Forelimb muscle (tissue), 1 donor: ENCODE results near the gene OR1L1. TPM values are rescaled to one million over a fixed set of nuclear protein-coding genes. Genes with fewer than 3 reads are reported as not detected.

Source experiments
- DNase-seq: peaks from one replicate; pipeline ENCODE4 v3.0.0-alpha.2; 2013; ENCODE audit warnings: low read depth
- polyA plus RNA-seq: library from polyadenylated mRNA; unstranded; fragments of 120-200 nt; gene quantifications from one replicate; pipeline ENCODE4 v1.2.1, GENCODE V29; 2013; ENCODE audit not compliant: insufficient read length

Gene OR1L1, protein sequence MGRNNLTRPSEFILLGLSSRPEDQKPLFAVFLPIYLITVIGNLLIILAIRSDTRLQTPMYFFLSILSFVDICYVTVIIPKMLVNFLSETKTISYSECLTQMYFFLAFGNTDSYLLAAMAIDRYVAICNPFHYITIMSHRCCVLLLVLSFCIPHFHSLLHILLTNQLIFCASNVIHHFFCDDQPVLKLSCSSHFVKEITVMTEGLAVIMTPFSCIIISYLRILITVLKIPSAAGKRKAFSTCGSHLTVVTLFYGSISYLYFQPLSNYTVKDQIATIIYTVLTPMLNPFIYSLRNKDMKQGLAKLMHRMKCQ
- not detected for polyA plus RNA-seq

DNA sequence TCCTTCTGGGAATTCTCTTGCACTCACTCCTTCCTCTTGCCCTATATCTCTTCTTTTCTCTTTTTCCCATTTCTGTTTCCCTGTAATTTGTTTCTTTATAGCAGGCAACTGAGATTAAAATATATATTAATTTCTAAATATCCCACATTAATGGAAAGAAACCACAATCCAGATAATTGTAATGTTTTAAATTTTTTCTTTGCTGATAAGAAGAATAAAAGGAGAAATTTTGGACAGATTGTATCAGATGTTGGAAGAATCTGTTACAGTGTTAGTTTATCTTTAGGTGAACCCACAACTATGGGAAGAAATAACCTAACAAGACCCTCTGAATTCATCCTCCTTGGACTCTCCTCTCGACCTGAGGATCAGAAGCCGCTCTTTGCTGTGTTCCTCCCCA is at the start of gene OR1L1:
TSS of gene OR1L1 (plus strand) at position 301 of the 400 bp plus-strand sequence. CDS start at position 301, 0 bp downstream.
- DNase-seq: no peak

GRCh38 chr9:122614362-122614761 is 47.2 kb upstream of the OR1L1 start, which contains the start of gene OR1Q1:
Gene OR1Q1 (plus strand): TSS chr9:122614738. CDS start chr9:122614738, 0 bp downstream.
- no peak for DNase-seq

- DNase-seq: no peak
Observed at GRCh38 chr9:122619996-122620395, 41.5 kb upstream of the OR1L1 start.

DNA sequence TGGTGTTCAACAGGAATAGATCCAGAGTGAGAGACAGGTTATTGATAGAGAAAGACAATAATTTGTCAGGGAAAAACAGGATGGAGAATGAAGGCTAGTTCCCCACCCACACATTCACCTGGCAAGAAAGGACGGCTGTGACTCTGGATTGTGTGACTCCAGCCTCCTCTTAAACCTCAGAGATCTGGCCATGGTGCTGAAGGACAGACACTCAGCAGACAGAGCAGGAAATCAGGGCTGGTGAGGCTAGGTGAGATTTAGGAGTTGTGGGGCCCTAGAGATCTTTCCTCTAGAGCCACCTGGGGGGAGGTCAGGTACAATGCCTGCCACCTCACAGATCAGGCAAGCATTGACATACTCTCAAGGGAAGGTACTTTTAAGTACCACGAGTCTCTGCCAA is 19.3 kb upstream of the OR1L1 start:
- DNase-seq: no peak

DNA sequence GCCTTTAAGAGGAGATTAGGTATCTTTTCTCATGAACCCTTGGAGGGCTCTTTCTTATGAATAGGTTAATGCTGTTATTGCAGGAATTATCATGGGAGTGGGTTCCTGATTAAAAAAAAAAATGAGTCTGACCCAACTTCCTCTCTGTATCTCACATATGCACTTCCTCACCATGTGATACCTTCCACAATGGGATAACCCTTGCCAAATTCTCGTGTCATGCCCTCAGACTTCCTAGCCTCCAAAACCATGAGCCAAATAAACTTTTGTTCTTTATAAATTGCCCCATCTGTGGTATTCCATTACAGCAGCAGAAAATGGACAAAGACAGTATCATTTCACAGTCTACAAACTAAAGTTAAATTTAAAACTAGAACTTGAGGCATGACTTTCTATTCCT is 5.1 kb upstream of the OR1L1 start:
- no peak for DNase-seq

GRCh38 chr9:122657527-122657926 is 4.0 kb upstream of the OR1L1 start, which contains the start of gene OR1B1:
Gene OR1B1 (minus strand): TSS chr9:122657627.
- DNase-seq: no peak

- no peak for DNase-seq
Observed at GRCh38 chr9:122672481-122672880, 11.0 kb downstream of the OR1L1 start.

DNA sequence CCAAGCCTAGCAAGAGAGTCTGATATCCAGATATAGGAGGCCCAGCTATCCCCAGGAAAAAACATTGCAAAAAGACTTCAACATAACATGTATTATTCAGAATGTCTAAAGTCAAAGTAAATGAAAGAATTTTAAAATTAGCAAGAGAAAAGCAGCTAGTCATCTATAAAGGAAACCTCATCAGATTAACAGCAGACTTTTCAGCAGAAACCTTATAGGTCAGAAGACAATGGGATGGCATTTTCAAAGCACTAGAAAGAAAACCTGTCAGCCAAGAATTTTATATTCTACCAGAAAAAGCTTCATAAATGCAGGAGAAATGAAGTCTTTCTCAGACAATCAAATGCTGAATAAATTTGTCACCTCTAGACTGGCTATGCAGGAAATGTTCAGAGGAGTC is 23.3 kb downstream of the OR1L1 start:
- no peak for DNase-seq

DNA sequence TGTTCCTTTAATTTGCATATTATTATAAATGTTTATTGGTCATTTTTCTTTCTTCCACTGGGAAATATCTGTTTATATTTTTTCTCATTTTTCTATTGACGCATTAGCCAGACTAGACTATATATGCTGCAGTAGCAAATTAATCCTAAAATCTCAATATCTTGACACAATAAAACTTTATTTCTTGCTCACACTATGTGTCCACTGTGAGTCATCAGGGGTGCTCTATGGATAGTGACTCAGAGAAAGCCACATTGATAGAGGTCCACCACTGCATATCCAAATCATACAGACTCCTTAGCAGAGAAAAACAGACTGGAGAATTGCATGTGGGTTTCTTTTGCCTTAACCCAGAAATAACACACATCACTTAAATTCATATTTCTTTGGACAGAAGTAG is 34.2 kb downstream of the OR1L1 start:
- DNase-seq: no peak

Other genes starting within 250 kb of the OR1L1 start
- gene OR1J1, start 183.8 kb upstream of the OR1L1 start, polyA plus RNA-seq: not detected
- gene OR1J2, start 150.9 kb upstream of the OR1L1 start, polyA plus RNA-seq: not detected
- not detected for gene OR1J4, start 142.6 kb upstream of the OR1L1 start, polyA plus RNA-seq
- not detected for gene OR1N1, start 134.4 kb upstream of the OR1L1 start, polyA plus RNA-seq
- not detected for gene OR1N2, start 108.6 kb upstream of the OR1L1 start, polyA plus RNA-seq
- 0.15 TPM for gene OR1L8, start 78.3 kb upstream of the OR1L1 start, polyA plus RNA-seq
- gene OR1Q1, start 47.0 kb upstream of the OR1L1 start, polyA plus RNA-seq: not detected
- not detected for gene OR1B1, start 4.1 kb upstream of the OR1L1 start, polyA plus RNA-seq
- gene OR1L3, start 13.4 kb downstream of the OR1L1 start, polyA plus RNA-seq: not detected
- not detected for gene OR1L4, start 62.3 kb downstream of the OR1L1 start, polyA plus RNA-seq
- gene OR1L6, start 80.6 kb downstream of the OR1L1 start, polyA plus RNA-seq: not detected
- gene OR5C1, start 127.2 kb downstream of the OR1L1 start, polyA plus RNA-seq: not detected
- not detected for gene OR1K1, start 138.4 kb downstream of the OR1L1 start, polyA plus RNA-seq
- gene PDCL, start 166.9 kb downstream of the OR1L1 start, polyA plus RNA-seq: 15.2 TPM
- 30.4 TPM for gene RC3H2, start 243.6 kb downstream of the OR1L1 start, polyA plus RNA-seq